CD4-positive, alpha-beta T cell treated with Interferon gamma for 1 hour (primary cell): ENCODE results near the gene VWA5B2.
A peak's percentile ranks its signal among the peaks of the same experiment; 100 is the strongest.
"Not testable (repeated sequence)": the region's sequence is repeated elsewhere in the genome, so short reads cannot be mapped to it uniquely, and the experiment has no call there.

ENCODE experiments used
- DNase-seq: peaks from one replicate; pipeline ENCODE4 v3.0.0-alpha.2; 2020

The VWA5B2 gene

GRCh38 chr3:184248454-184249411, 19.3 kb downstream of the VWA5B2 start, which contains the start of gene ALG3:
Gene ALG3 (minus strand): TSS chr3:184248962. CDS start chr3:184248940, 22 bp downstream.
- DNase-seq = peak; percentile 81

- DNase-seq = peak; percentile 98
Observed at GRCh38 chr3:184249412-184250166, 20.2 kb downstream of the VWA5B2 start, which contains the start of gene EEF1AKMT4. Gene EEF1AKMT4 (plus strand): TSS chr3:184249672. CDS start chr3:184249695, 23 bp downstream.

- DNase-seq = peak; percentile 85
Observed at GRCh38 chr3:184250167-184250828, 20.9 kb downstream of the VWA5B2 start.

- no peak for DNase-seq
Observed at GRCh38 chr3:184255291-184256039, 26.1 kb downstream of the VWA5B2 start.

- DNase-seq = no peak
Observed at GRCh38 chr3:184257083-184257915, 27.9 kb downstream of the VWA5B2 start.

- DNase-seq = no peak
Observed at GRCh38 chr3:184258926-184259325, 29.5 kb downstream of the VWA5B2 start.

GRCh38 chr3:184259396-184259877, 30.1 kb downstream of the VWA5B2 start:
- DNase-seq = no peak

GRCh38 chr3:184259878-184260723, 30.7 kb downstream of the VWA5B2 start:
- no peak for DNase-seq

GRCh38 chr3:184260724-184261269, 31.4 kb downstream of the VWA5B2 start:
- no peak for DNase-seq

- peak; percentile 38 for DNase-seq
Observed at GRCh38 chr3:184261270-184261853, 32.0 kb downstream of the VWA5B2 start, which contains the start of gene CAMK2N2. Gene CAMK2N2 (minus strand): TSS chr3:184261553. CDS start chr3:184261285, 268 bp downstream.

GRCh38 chr3:184261854-184262763, 32.7 kb downstream of the VWA5B2 start:
- DNase-seq = peak; percentile 25

- DNase-seq = no peak
Observed at GRCh38 chr3:184262764-184263179, 33.4 kb downstream of the VWA5B2 start.

- not testable (repeated sequence) for DNase-seq
Observed at GRCh38 chr3:184267249-184267648, 37.9 kb downstream of the VWA5B2 start.

- no peak for DNase-seq
Observed at GRCh38 chr3:184272269-184272668, 42.9 kb downstream of the VWA5B2 start.

- no peak for DNase-seq
Observed at GRCh38 chr3:184275381-184275701, 46.0 kb downstream of the VWA5B2 start.

- no peak for DNase-seq
Observed at GRCh38 chr3:184275961-184276910, 46.9 kb downstream of the VWA5B2 start, which contains the start of gene ECE2. Gene ECE2 (plus strand): TSS chr3:184276022. CDS start chr3:184276154, 132 bp downstream.

GRCh38 chr3:184277366-184277765, 48.0 kb downstream of the VWA5B2 start:
- DNase-seq = no peak
